PC-9 (cell line): Measurements from ENCODE around the gene PGA4. TPM values are rescaled to one million over a fixed set of nuclear protein-coding genes. Genes with fewer than 3 reads are reported as not detected.

ENCODE experiments used
- BruUV-seq: library from RNA; stranded (reverse); fragments of 400-500 nt; replicated peaks from 2 replicates; lab custom pipeline; 2021; lab: Mats Ljungman, UMichigan
- CTCF ChIA-PET: fragments of 300-600 bp; sonication (Branson Sonifier 250); formaldehyde crosslinking; loops from one replicate; lab custom pipeline; 2022; ENCODE audit warnings: antibody characterized with exemption; lab: Charles Lee
- POLR2A ChIA-PET: fragments of 300-600 bp; sonication (Branson Sonifier 250); formaldehyde crosslinking; loops from one replicate; lab custom pipeline; 2022; ENCODE audit warnings: antibody characterized with exemption; ENCODE audit not compliant: unreplicated experiment; lab: Charles Lee
- DNase-seq, 2 experiments: peaks; one replicate each; pipeline versions ENCODE4 v3.0.0 to v3.0.0-alpha.2; 2015 to 2022; ENCODE audit warnings: mixed read lengths in 1 of 2
- H2AFZ ChIP-seq: fragments of 200-600 bp; sonication (generic); 2 replicates; pipeline ENCODE4 v1.8.1; 2017; ENCODE audit warnings: antibody characterized with exemption
- H3F3A ChIP-seq: fragments of 200-600 bp; sonication (generic); 2 replicates; pipeline ENCODE4 v1.8.1; 2017; ENCODE audit warnings: antibody characterized with exemption, mild to moderate bottlenecking, low read depth; ENCODE audit not compliant: insufficient read depth
- H3K27ac ChIP-seq: fragments of 200-600 bp; sonication (generic); 2 replicates; pipeline ENCODE4 v1.6.1; 2016; ENCODE audit warnings: mixed run types
- H3K27me3 ChIP-seq: fragments of 200-600 bp; sonication (generic); 2 replicates; pipeline ENCODE4 v1.6.1; 2016; ENCODE audit warnings: low read depth, mixed run types; ENCODE audit not compliant: insufficient read depth
- H3K36me3 ChIP-seq: fragments of 200-600 bp; sonication (generic); 2 replicates; pipeline ENCODE4 v1.6.1; 2016; ENCODE audit warnings: low read depth, mixed run types
- H3K4me1 ChIP-seq: fragments of 200-600 bp; sonication (generic); replicated peaks from 2 replicates; pipeline ENCODE4 v1.6.1; 2016; ENCODE audit warnings: mixed run types; ENCODE audit not compliant: insufficient read depth
- H3K4me2 ChIP-seq: fragments of 200-600 bp; sonication (generic); 2 replicates; pipeline ENCODE4 v1.6.1; 2017; ENCODE audit warnings: mixed run types
- H3K4me3 ChIP-seq: fragments of 200-600 bp; sonication (generic); 2 replicates; pipeline ENCODE4 v1.6.1; 2016; ENCODE audit warnings: mixed run types
- H3K79me2 ChIP-seq: fragments of 200-600 bp; sonication (generic); 2 replicates; pipeline ENCODE4 v1.6.1; 2017; ENCODE audit warnings: low read depth, mixed run types
- H3K9me2 ChIP-seq: fragments of 200-600 bp; sonication (generic); 2 replicates; pipeline ENCODE4 v1.8.1; 2017; ENCODE audit warnings: mild to moderate bottlenecking; ENCODE audit not compliant: insufficient read depth
- H3K9me3 ChIP-seq: fragments of 200-600 bp; sonication (generic); 2 replicates; pipeline ENCODE4 v1.8.1; 2016; ENCODE audit warnings: low read depth; ENCODE audit not compliant: insufficient read depth
- H4K20me1 ChIP-seq: fragments of 200-600 bp; sonication (generic); 2 replicates; pipeline ENCODE4 v1.8.1; 2017; ENCODE audit not compliant: insufficient read depth
- CTCF ChIP-seq: fragments of 200-600 bp; sonication (generic); conservative IDR thresholded peaks from 2 replicates; pipeline ENCODE4 v1.6.1; 2017; ENCODE audit warnings: mixed run types, antibody characterized with exemption, mild to moderate bottlenecking, moderate library complexity
- EZH2 ChIP-seq: fragments of 200-600 bp; sonication (generic); IDR thresholded peaks from 2 replicates; pipeline ENCODE4 v1.8.0; 2017; ENCODE audit warnings: antibody characterized with exemption, low read depth
- intact Hi-C: fragments of 100-400 bp; cut with micrococcal nuclease; formaldehyde crosslinking; loops from one replicate; pipeline ENCODE4 v1.10.0; 2022; ENCODE audit not compliant: unreplicated experiment
- total RNA-seq: library from RNA; stranded (reverse); gene quantifications from 2 replicates; pipeline ENCODE4 v1.2.3, GENCODE V29; 2021

PGA4 gene
- total RNA-seq, 1 experiment from 2014 or later: not detected

DNA sequence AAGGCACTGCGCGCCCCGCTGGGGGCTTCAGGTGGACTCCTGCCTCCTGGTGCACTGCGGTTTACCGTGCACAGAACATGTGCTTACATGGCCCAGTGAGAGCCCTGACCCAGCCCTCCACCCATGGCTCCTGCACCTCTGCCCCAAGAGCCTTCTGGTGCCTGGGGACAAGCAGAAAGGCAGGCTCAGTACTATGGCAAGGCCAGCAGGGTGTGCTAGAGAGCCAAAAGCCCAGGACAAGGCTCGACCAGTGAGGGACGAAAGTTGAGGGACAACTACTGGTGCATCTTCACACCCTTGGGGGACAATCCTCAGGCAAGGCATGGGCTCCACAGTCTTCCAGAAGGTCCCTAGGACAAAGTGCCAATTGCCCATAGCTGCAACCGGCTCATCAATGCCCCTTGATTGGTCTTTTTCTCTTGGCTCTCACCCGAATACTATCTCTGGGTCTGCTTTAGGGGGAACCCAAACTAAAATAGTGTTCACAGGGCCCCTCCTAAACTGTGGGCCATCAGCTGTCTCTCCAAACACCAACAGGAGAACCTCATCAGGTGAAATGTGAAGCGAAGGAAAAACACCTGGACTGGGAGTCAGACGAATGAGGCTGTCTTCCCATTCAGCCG lies 32.4 kb downstream of the PGA4 start:
- H3K79me2 ChIP-seq: no peaks in the 10 kb centered on the region
- no peaks in the 10 kb centered on the region for H3K4me1 ChIP-seq
- CTCF ChIA-PET: interaction anchor here (0.6 kb wide), 1 partner anchor 15 kb away, joined by 3 read pairs; no protein-coding TSS in a partner anchor
- H3K27ac ChIP-seq: no peak overlapping the region
- no peaks in the 10 kb centered on the region for H4K20me1 ChIP-seq
- no peaks in the 10 kb centered on the region for H3K9me2 ChIP-seq
- no peaks in the 10 kb centered on the region for H3K9me3 ChIP-seq
- H3K4me3 ChIP-seq: no peak overlapping the region
- H3K36me3 ChIP-seq: no peaks in the 10 kb centered on the region
- no peak overlapping the region for H3K4me2 ChIP-seq
- H3F3A ChIP-seq: no peaks in the 10 kb centered on the region
- POLR2A ChIA-PET: no interaction called here
- peak in 1 of 2 experiments; percentile 65 for DNase-seq
- peak; percentile 84 for TF ChIP-seq CTCF
- TF ChIP-seq EZH2: no peak
- BruUV-seq: no TSS peak
- no peak overlapping the region for H2AFZ ChIP-seq
- intact Hi-C loops: loop anchor here (1.0 to 10.0 kb wide), 2 partner anchors 80 to 131 kb away; partner anchors contain the start of genes DDB1 and TKFC
- peaks cover 81% of the 10 kb centered on the region for H3K27me3 ChIP-seq

DNA sequence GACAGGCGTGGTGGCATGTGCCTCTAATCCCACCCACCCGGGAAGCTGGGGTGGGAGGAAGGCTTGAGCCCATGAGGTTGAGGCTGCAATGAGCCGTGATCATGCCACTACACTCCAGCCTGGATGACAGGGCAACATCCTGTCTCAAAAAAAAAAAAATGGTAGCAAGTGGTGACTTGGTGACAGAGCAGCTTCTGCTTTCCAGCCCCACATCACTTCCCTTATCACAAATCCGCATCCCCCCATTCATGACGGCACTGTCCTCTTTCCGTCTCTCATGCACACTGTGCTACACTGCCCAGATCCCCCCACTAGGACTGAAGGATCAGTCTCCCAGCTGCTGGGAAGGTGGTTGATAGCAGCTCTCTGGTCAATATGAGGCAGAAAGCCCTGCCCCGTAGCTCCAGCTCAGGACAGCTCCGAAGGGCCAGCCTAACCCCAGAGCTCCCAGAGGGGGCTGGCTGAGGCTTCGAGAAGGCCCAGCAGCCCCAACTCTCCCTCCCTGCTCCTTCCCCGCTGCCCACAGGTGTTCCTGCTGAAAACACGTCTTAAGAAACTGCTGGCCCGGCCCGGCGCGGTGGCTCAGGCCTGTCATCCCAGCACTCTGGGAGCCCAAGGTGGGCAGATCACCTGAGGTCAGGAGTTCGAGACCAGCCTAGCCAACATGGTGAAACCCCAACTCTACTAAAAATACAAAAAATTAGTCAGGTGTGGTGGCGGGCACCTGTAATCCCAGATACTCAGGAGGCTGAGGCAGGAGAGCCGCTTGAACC lies 34.7 kb downstream of the PGA4 start:
- H3K4me2 ChIP-seq: no peak overlapping the region
- H3K27me3 ChIP-seq: peaks cover 68% of the 10 kb centered on the region
- intact Hi-C loops: loop anchor here (10.0 kb wide), 1 partner anchor 78 kb away; the partner anchor contains the start of genes DDB1 and TKFC
- no peaks in the 10 kb centered on the region for H4K20me1 ChIP-seq
- no peak for TF ChIP-seq EZH2
- no peak for TF ChIP-seq CTCF
- CTCF ChIA-PET: no interaction called here
- no peak overlapping the region for H2AFZ ChIP-seq
- H3K36me3 ChIP-seq: no peaks in the 10 kb centered on the region
- BruUV-seq: no TSS peak
- H3K27ac ChIP-seq: no peak overlapping the region
- no peaks in the 10 kb centered on the region for H3K4me1 ChIP-seq
- POLR2A ChIA-PET: no interaction called here
- H3F3A ChIP-seq: no peaks in the 10 kb centered on the region; the same call in 1 of the 2 replicates
- no peaks in the 10 kb centered on the region for H3K9me3 ChIP-seq
- no peak for DNase-seq
- H3K4me3 ChIP-seq: no peak overlapping the region
- H3K9me2 ChIP-seq: no peaks in the 10 kb centered on the region
- no peaks in the 10 kb centered on the region for H3K79me2 ChIP-seq

GRCh38 chr11:61258546-61258945 lies 36.4 kb downstream of the PGA4 start:
- Histone ChIP-seq H4K20me1 (no peaks in the 10 kb centered on the region), H3K4me3 (no peak overlapping the region), H2AFZ (no peak overlapping the region), H3K4me2 (no peak overlapping the region), H3K27me3 (peaks cover 64% of the 10 kb centered on the region), H3K79me2 (no peaks in the 10 kb centered on the region), H3F3A (no peaks in the 10 kb centered on the region; the same call in 1 of the 2 replicates), H3K36me3 (no peaks in the 10 kb centered on the region), H3K4me1 (no peaks in the 10 kb centered on the region), H3K9me3 (no peaks in the 10 kb centered on the region), H3K27ac (no peak overlapping the region), H3K9me2 (no peaks in the 10 kb centered on the region)
- intact Hi-C loops: loop anchor here (10.0 kb wide), 1 partner anchor 76 kb away; the partner anchor contains the start of genes DDB1 and TKFC
- BruUV-seq: no TSS peak
- ChIA-PET CTCF (no interaction called here), POLR2A (no interaction called here)
- DNase-seq: no peak
- TF ChIP-seq EZH2: no peak
- TF ChIP-seq CTCF: no peak
